Esophagus muscularis mucosa (tissue), 3 donors: ENCODE data around the gene FDXR.

ENCODE experiments used
- POLR2A ChIP-seq: fragments of 450-650 bp; IDR thresholded peaks from one replicate; pipeline ENCODE4 v1.6.1; 2017; ENCODE audit warnings: antibody characterized with exemption, moderate library complexity, mild to moderate bottlenecking, low read depth
- POLR2AphosphoS5 ChIP-seq, 2 donors: sonication (generic); formaldehyde crosslinking; IDR thresholded peaks; one replicate each; pipeline ENCODE4 v1.6.1; 2017; ENCODE audit warnings: antibody characterized with exemption in 2 of 2
- TF ChIP-seq, protein P1 (sequence below), 3 experiments: fragments of 200-600 bp in 2 of 3; fragments of 450-650 bp in 1 of 3; sonication (generic) in 2 of 3; IDR thresholded peaks; one replicate each; pipeline ENCODE4 v1.5.1; 2017 to 2019; ENCODE audit warnings: antibody characterized with exemption in 3 of 3, mild to moderate bottlenecking in 2 of 3, moderate library complexity in 1 of 3

DNA sequence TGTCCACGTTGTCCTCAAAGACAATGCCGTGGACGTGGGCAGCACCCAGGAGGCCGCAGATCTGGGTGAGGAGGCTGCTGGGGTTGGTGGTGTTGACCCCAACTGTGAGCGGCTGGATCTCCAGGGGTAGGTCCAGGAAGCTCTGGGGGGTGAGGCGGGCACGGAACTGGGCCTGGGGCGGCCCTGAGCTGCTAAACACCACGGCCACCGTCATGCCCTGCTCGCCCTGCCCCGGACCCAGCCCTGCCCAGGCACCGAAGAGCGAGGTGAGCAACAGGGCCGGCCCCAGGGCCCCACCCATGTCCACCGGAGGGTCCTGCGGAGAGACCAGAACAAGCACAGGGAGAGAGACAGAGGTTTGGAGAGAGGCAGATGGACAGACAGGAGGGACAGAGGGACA, 18.0 kb downstream of the FDXR start:
- TF ChIP-seq, protein P1, sequence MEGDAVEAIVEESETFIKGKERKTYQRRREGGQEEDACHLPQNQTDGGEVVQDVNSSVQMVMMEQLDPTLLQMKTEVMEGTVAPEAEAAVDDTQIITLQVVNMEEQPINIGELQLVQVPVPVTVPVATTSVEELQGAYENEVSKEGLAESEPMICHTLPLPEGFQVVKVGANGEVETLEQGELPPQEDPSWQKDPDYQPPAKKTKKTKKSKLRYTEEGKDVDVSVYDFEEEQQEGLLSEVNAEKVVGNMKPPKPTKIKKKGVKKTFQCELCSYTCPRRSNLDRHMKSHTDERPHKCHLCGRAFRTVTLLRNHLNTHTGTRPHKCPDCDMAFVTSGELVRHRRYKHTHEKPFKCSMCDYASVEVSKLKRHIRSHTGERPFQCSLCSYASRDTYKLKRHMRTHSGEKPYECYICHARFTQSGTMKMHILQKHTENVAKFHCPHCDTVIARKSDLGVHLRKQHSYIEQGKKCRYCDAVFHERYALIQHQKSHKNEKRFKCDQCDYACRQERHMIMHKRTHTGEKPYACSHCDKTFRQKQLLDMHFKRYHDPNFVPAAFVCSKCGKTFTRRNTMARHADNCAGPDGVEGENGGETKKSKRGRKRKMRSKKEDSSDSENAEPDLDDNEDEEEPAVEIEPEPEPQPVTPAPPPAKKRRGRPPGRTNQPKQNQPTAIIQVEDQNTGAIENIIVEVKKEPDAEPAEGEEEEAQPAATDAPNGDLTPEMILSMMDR (IDR thresholded peaks at IDR 0.05) = no peak
- TF ChIP-seq POLR2A (no peak), POLR2AphosphoS5 (IDR thresholded peaks at IDR 0.05) (no peak)
